Endothelial cell of umbilical vein (primary cell): Measurements from ENCODE around the gene LRRC72.

Source experiments
- POLR2A ChIP-seq: IDR thresholded peaks from 2 replicates; pipeline ENCODE4 v1.6.1; 2012; ENCODE audit warnings: low read depth, mild to moderate bottlenecking, control low read depth, low read length
- POLR2AphosphoS5 ChIP-seq: IDR thresholded peaks from 2 replicates; pipeline ENCODE4 v1.6.1; 2012; ENCODE audit warnings: low read depth, mild to moderate bottlenecking, control low read depth, low read length, moderate library complexity; ENCODE audit not compliant: insufficient read depth
- TF ChIP-seq, protein P1 (sequence below), 2 donors: IDR thresholded peaks; 1 replicate in 1 of 2; 2 replicates in 1 of 2; pipeline ENCODE4 v1.5.1; 2011; ENCODE audit warnings: low read length in 2 of 2, mild to moderate bottlenecking in 2 of 2, moderate library complexity in 2 of 2, control low read depth in 1 of 2, inconsistent platforms in 1 of 2, low read depth in 1 of 2; ENCODE audit not compliant: insufficient read depth in 1 of 2; ENCODE audit errors: extremely low read depth in 1 of 2

DNA sequence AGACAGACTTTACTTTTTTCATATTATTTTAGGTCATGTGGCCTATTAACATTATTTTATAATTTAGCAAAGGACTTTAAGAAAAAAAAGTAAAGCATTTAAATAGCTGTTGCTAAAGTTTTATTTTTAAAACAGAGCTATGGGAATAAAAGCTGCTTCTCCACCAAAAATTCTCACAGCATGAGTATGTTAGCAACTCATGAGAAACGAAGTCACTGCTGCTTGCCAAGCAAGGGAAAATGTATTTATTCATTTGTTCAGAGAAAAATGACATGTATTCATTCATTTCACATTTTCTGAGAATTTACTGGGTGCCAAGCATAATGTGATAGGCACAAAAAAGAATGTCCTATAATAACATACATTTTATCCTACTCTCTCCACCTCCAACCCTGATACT, 5.1 kb downstream of the LRRC72 start:
- TF ChIP-seq POLR2AphosphoS5 (no peak), POLR2A (no peak)
- TF ChIP-seq, protein P1, sequence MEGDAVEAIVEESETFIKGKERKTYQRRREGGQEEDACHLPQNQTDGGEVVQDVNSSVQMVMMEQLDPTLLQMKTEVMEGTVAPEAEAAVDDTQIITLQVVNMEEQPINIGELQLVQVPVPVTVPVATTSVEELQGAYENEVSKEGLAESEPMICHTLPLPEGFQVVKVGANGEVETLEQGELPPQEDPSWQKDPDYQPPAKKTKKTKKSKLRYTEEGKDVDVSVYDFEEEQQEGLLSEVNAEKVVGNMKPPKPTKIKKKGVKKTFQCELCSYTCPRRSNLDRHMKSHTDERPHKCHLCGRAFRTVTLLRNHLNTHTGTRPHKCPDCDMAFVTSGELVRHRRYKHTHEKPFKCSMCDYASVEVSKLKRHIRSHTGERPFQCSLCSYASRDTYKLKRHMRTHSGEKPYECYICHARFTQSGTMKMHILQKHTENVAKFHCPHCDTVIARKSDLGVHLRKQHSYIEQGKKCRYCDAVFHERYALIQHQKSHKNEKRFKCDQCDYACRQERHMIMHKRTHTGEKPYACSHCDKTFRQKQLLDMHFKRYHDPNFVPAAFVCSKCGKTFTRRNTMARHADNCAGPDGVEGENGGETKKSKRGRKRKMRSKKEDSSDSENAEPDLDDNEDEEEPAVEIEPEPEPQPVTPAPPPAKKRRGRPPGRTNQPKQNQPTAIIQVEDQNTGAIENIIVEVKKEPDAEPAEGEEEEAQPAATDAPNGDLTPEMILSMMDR (IDR thresholded peaks at IDR 0.05; ENCODE audit: extremely low read depth in 1 of 2, insufficient read depth in 1 of 2, low read depth in 1 of 2, low read length in 2 of 2), result no peak
